HFFc6 (cell line): ENCODE results near the gene PTPRN2. TPM values are rescaled to one million over a fixed set of nuclear protein-coding genes. Genes with fewer than 3 reads are reported as not detected.

ENCODE experiments used
- DNase-seq: peaks from one replicate; pipeline ENCODE4 v3.0.0-alpha.2; 2018
- H3K27ac Mint-ChIP-seq: 2 replicates; pipeline ENCODE4 v1.8.0; 2020; ENCODE audit warnings: mild to moderate bottlenecking, mixed read lengths
- H3K27me3 Mint-ChIP-seq: 2 replicates; pipeline ENCODE4 v1.8.0; 2021; ENCODE audit warnings: mild to moderate bottlenecking, moderate library complexity, mixed read lengths; ENCODE audit not compliant: insufficient read depth
- H3K36me3 Mint-ChIP-seq: 2 replicates; pipeline ENCODE4 v1.8.0; 2021; ENCODE audit warnings: low read depth, mixed read lengths
- H3K4me1 Mint-ChIP-seq: 2 replicates; pipeline ENCODE4 v1.8.0; 2020; ENCODE audit warnings: low read depth, mixed read lengths
- H3K4me3 Mint-ChIP-seq: 2 replicates; pipeline ENCODE4 v1.8.0; 2020; ENCODE audit warnings: mild to moderate bottlenecking, moderate library complexity, mixed read lengths
- H3K9me3 Mint-ChIP-seq: 2 replicates; pipeline ENCODE4 v1.8.0; 2020; ENCODE audit warnings: mild to moderate bottlenecking, mixed read lengths
- CTCF ChIP-seq: fragments of 200-600 bp; sonication (generic); IDR thresholded peaks from 2 replicates; pipeline ENCODE4 v1.5.0; 2021; ENCODE audit warnings: antibody characterized with exemption, mild to moderate bottlenecking
- total RNA-seq, 6 experiments: library from RNA; stranded (reverse); fragmentation: NEBNext Ultra II Directional; extraction: Animal tissue kit (Norgen Biotek cat#: 25700); gene quantifications; 2 replicates in 1 of 6; 3 replicates in 5 of 6; pipeline ENCODE4 v1.2.3, GENCODE V29; 2021

PTPRN2 gene
- total RNA-seq, 6 experiments from 2014 or later = 0.05 to 0.27 (median 0.23) TPM

- peaks cover 6% of the 10 kb centered on the region; the same call in 1 of the 2 replicates for H3K36me3 Mint-ChIP-seq
- no peak overlapping the region for H3K4me3 Mint-ChIP-seq
- H3K27me3 Mint-ChIP-seq = no peaks in the 10 kb centered on the region
- no peak for TF ChIP-seq CTCF
- no peak overlapping the region for H3K27ac Mint-ChIP-seq
- H3K4me1 Mint-ChIP-seq = no peaks in the 10 kb centered on the region
- H3K9me3 Mint-ChIP-seq = peaks cover 67% of the 10 kb centered on the region
- no peak for DNase-seq
Measured at GRCh38 chr7:158121441-158122045, 466.1 kb downstream of the PTPRN2 start.

- Mint-ChIP-seq H3K4me3 (no peak overlapping the region), H3K9me3 (peaks cover 69% of the 10 kb centered on the region), H3K27ac (no peak overlapping the region), H3K4me1 (no peaks in the 10 kb centered on the region), H3K27me3 (no peaks in the 10 kb centered on the region), H3K36me3 (peaks cover 6% of the 10 kb centered on the region; the same call in 1 of the 2 replicates)
- no peak for DNase-seq
- no peak for TF ChIP-seq CTCF
Measured at GRCh38 chr7:158120716-158121115, 466.9 kb downstream of the PTPRN2 start.

GRCh38 chr7:158120316-158120715 is 467.3 kb downstream of the PTPRN2 start:
- H3K4me3 Mint-ChIP-seq = no peak overlapping the region
- H3K27ac Mint-ChIP-seq = no peak overlapping the region
- no peaks in the 10 kb centered on the region for H3K27me3 Mint-ChIP-seq
- H3K4me1 Mint-ChIP-seq = no peaks in the 10 kb centered on the region
- H3K36me3 Mint-ChIP-seq = peaks cover 6% of the 10 kb centered on the region; the same call in 1 of the 2 replicates
- H3K9me3 Mint-ChIP-seq = peaks cover 69% of the 10 kb centered on the region
- no peak for DNase-seq
- no peak for TF ChIP-seq CTCF

- H3K4me3 Mint-ChIP-seq = no peak overlapping the region
- DNase-seq = no peak
- H3K9me3 Mint-ChIP-seq = peaks cover 70% of the 10 kb centered on the region
- no peak for TF ChIP-seq CTCF
- peaks cover 7% of the 10 kb centered on the region; the same call in 1 of the 2 replicates for H3K36me3 Mint-ChIP-seq
- H3K27me3 Mint-ChIP-seq = no peaks in the 10 kb centered on the region; the same call in 1 of the 2 replicates
- H3K4me1 Mint-ChIP-seq = no peaks in the 10 kb centered on the region
- H3K27ac Mint-ChIP-seq = no peak overlapping the region
Measured at GRCh38 chr7:158117341-158118222, 470.0 kb downstream of the PTPRN2 start.

GRCh38 chr7:158116235-158116634 is 471.4 kb downstream of the PTPRN2 start:
- Mint-ChIP-seq H3K36me3 (peaks cover 14% of the 10 kb centered on the region), H3K4me1 (no peaks in the 10 kb centered on the region), H3K27me3 (no peaks in the 10 kb centered on the region; the same call in 1 of the 2 replicates), H3K27ac (no peak overlapping the region), H3K4me3 (no peak overlapping the region), H3K9me3 (peaks cover 67% of the 10 kb centered on the region)
- TF ChIP-seq CTCF = no peak
- no peak for DNase-seq
